Stimulated activated naive CD8-positive, alpha-beta T cell treated with anti-CD3 and anti-CD28 coated beads, Interleukin-15, Interleukin-2, amounts not matched to agents 100 U/mL and 50 U/mL, for 24 hours (primary cell): ENCODE results near the gene TRIM44.
"Not testable (repeated sequence)": the region's sequence is repeated elsewhere in the genome, so short reads cannot be mapped to it uniquely, and the experiment has no call there.

Experiments used
- ATAC-seq: fragments of 150-1000 bp; cut with Tn5 transposase; one replicate; pipeline ENCODE4 v1.10.0; 2021
- DNase-seq: peaks from one replicate; pipeline ENCODE4 v3.0.0; 2021

The TRIM44 gene

DNA sequence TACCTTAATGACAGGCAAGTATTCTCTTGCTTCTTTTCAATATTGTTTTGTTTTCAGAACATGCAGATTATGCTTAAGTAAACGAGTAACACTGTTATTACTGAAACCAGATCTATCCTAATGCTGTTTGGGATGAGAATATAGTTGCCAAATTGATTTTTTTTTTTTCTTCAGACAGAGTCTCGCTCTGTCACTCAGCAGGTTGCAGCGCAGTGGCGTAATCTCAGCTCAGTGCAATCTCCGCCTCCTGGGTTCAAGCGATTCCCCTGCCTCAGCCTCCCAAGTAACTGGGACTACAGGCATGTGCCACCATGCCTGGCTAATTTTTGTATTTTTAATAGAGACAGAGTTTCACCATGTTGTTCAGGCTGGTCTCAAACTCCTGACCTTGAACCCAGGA, 91.0 kb downstream of the TRIM44 start:
- DNase-seq, ATAC-seq: not testable (repeated sequence)

- not testable (repeated sequence) for ATAC-seq, DNase-seq
Observed at GRCh38 chr11:35759951-35760350, 97.4 kb downstream of the TRIM44 start.

GRCh38 chr11:35761899-35762298, 99.3 kb downstream of the TRIM44 start:
- DNase-seq (no peak), ATAC-seq (no peak)

DNA sequence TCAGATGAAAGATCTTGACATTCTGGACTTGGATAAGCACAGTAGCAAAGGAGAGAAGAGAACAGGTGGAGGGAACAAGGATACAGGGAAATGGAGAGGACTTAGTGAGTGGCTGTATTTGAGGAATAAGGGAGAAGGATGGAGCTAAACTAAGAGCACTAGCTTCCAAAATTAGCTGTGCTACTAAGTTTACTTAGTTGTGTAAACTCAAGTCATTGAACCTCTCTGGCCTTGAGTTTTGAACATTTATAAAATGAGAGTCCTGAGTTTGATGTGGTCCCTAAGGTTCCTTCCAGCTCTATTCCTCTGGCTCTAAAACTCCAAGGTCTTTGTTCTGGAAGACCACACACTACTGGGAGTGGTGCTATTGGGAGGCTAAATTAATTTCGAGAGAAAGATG, 100.7 kb downstream of the TRIM44 start:
- DNase-seq (no peak), ATAC-seq (no peak)

GRCh38 chr11:35763765-35764164, 101.2 kb downstream of the TRIM44 start:
- DNase-seq (no peak), ATAC-seq (no peak)

- DNase-seq (no peak), ATAC-seq (no peak)
Observed at GRCh38 chr11:35764417-35764816, 101.8 kb downstream of the TRIM44 start.

GRCh38 chr11:35765211-35765610, 102.6 kb downstream of the TRIM44 start:
- ATAC-seq: no peak

GRCh38 chr11:35766651-35767050, 104.1 kb downstream of the TRIM44 start:
- ATAC-seq (no peak), DNase-seq (no peak)

More at GRCh38 chr11:35765211-35765610, 102.6 kb downstream of the TRIM44 start:
- DNase-seq: no peak

DNA sequence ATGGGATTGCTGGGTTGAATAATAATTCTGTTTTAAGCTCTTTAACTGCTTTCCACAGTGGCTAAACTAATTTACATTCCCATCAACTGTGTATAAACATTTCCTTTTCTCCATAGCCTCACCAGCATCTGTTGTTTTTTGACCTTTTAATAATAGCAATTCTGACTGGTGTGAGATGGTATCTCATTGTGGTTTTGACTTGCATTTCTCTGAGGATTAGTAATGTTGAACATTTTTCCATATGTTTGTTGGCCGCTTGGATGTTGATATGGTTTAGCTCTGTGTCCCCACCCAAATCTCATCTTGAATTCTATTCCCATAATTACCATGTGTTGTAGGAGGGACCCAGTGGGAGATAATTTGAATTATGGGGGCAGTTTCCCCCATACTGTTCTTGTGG, 107.8 kb downstream of the TRIM44 start:
- DNase-seq, ATAC-seq: not testable (repeated sequence)

DNA sequence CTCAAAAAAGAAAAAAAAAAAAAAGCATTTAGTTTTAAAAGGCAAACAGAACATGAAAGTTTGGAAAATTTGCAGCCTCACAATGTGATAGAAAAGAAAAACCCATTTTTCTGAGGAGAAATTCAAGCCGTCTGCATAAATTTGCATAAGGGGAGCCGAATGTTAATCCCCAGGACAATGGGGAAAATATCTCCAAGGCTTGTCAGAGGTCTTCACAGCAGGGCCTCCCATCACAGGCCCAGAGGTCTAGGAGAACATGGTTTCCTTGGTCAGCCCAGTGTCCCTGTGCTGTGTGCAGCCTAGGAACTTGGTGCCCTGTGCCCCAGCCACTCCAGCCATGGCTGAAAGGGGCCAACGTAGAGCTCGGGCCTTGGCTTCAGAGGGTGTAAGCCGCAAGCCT, 109.1 kb downstream of the TRIM44 start:
- no peak for ATAC-seq
- DNase-seq: no peak

DNA sequence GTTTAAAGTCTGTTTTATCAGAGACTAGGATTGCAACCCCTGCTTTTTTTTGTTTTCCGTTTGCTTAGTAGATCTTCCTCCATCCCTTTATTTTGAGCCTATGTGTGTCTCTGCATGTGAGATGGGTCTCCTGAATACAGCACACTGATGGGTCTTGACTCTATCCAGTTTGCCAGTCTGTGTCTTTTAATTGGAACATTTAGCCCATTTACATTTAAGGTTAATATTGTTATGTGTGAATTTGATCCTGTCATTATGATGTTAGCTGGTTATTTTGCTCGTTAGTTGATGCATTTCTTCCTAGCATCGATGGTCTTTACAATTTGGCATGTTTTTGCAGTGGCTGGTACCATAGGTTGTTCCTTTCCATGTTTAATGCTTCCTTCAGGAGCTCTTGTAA, 114.7 kb downstream of the TRIM44 start:
- not testable (repeated sequence) for DNase-seq, ATAC-seq

- not testable (repeated sequence) for ATAC-seq, DNase-seq
Observed at GRCh38 chr11:35778943-35779342, 116.4 kb downstream of the TRIM44 start.

DNA sequence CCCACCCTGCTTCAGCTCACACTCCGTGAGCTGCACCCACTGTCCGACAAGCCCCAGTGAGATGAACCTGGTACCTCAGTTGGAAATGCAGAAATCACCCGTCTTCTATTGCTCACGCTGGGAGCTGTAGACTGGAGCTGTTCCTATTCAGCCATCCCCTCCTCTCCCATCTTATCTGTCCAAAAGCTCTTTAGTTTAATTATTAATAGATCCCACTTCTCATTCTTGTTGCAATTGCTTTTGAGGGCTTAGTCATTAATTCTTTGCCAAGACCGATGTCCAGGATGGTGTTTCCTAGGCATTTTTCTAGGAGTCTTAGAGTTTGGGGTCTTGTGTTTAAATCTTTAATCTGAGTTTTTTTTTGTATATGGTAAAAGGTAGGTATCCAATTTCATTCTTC, 116.8 kb downstream of the TRIM44 start:
- ATAC-seq: no peak
- DNase-seq: no peak

DNA sequence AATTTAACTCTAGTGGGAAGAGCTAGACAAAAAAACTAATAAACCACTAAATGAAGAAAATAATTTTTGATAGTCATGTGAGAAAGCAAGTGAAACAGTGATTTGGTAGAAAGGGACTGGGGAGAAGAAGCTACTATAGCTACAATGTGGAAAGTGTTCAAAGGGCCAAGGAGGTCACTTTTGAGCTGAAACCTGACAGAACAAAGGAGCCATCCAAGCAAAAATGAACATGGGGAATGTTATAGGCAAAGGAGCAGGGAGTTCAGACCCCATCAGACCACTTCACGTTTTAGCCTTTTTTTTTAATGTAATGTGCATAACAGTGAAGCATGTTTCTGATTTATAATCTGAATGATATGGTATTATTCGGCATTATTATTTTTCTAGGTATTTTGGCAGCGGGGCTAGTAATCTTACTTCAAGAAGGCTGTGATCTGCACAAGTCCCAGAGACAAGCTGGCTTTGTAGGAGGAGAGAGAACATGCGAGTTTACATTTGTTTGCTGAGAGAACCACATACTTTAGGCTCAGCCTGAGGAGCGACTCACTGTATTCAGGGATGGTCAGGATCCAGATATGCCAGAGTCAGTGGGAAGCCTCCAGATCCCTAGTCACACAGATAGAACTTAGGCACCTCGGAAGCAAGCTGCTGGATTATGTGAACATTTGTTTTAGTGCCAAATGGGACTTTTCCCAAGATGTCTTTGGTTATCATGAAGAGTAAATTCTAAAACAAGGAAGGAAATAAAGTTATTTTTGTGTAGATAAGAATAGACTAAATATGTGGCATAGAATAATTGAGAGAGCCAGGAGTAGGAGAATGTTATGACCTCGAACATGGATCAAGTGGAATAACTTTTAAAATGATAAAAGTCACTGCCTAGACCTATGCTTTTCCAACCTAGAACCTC, 118.6 kb downstream of the TRIM44 start:
- ATAC-seq: no peak
- no peak for DNase-seq

GRCh38 chr11:35781861-35782470, 119.4 kb downstream of the TRIM44 start:
- no peak for DNase-seq
- no peak for ATAC-seq

GRCh38 chr11:35783809-35784208, 121.2 kb downstream of the TRIM44 start:
- ATAC-seq (no peak), DNase-seq (no peak)

DNA sequence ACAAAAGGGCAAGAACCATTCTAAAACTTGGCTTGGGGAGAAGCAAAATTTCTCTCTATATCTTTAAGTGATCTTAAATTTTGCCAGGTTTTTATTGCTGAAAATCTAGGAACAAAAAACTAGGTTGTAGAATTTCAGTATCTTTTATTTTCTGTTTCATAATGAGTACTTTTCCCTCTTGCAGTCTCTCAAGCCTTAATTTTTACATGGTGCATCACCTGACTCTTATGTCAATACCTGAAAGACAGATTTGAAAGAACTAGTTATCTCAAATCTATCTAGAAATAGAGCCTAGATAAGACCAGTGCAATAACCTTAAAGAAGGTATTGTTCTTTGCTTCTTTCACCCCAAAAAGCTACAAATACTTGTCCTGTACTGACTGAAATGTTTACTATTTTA, 122.1 kb downstream of the TRIM44 start:
- ATAC-seq: no peak

GRCh38 chr11:35785287-35786167, 123.0 kb downstream of the TRIM44 start:
- peak; percentile 90 for ATAC-seq

More for the DNA sequence above, 122.1 kb downstream of the TRIM44 start:
- no peak for DNase-seq

DNA sequence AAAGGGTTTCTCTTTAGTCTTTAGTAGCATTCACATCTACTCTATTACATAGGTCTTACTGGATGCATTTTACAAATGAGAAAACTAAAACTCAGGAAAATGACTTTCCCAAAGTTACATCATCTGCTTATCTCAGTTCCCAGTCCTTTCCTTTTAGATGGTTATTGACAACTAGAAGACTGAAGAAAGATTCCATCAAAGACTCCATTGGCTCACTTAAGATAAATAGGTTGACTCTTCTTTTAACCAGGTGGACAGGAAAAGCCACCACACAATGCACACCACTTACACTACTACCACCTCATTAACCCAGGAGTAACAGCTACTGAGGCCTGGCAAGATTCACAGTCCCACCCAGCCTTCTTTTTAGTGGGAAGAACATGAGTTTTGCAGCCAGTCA, 123.6 kb downstream of the TRIM44 start:
- ATAC-seq (no peak), DNase-seq (no peak)

More at GRCh38 chr11:35785287-35786167, 123.0 kb downstream of the TRIM44 start:
- no peak for DNase-seq

DNA sequence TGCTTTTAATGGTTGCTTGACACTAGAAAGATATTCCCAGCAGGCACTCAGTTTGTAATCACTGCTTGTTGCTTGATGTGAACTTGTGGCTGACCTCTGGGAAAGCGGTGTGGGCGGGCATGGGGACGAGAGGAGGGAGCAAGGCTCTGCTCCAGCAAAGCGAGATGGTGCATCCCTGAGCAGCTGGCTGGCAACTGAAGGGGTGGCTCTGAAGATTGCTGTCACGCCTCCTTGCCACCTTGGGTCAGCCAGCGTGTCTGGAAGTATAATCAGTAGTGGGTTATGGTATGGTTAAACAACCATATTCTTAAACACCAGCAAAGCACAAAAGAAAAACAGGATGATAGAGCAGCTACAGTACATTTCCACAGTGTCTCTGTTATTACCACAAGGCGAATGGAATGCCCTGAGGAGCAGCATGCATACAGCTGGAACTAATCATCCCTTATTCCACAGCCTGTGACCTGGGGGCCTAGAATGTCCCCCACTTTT, 124.5 kb downstream of the TRIM44 start:
- no peak for ATAC-seq
- DNase-seq: no peak

DNA sequence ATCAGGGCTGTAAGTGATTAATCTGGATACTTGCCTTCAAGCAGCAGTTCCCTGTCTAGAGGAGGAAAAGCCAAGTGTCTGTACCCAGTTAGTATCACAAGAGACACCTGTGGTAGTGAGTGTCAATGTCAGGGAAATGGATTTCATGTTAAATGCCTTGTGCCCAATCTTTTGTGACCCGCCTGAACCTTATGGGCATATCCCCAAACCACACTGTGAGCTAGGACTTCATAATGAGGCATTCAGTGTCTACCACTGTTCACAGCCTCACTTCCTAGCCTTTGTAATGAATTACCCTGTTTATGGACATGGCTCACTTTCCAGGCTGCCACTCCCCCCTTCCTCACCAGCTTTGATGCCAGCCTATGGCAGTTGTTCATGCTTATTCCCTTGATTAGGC, 125.1 kb downstream of the TRIM44 start:
- ATAC-seq (no peak), DNase-seq (no peak)
